VCaP (cell line): ENCODE results near the gene PSPN.

Source experiments
- H3K27ac ChIP-seq: fragments of 450-650 bp; 2 replicates; pipeline ENCODE4 v1.5.1; 2017
- CTCF ChIP-seq: fragments of 450-650 bp; conservative IDR thresholded peaks from 2 replicates; pipeline ENCODE4 v1.5.1; 2017; ENCODE audit warnings: mild to moderate bottlenecking, moderate library complexity

Gene PSPN

GRCh38 chr19:6396305-6396704, 20.6 kb upstream of the PSPN start:
- no peak for TF ChIP-seq CTCF
- no peak overlapping the region for H3K27ac ChIP-seq

GRCh38 chr19:6394831-6395230, 19.1 kb upstream of the PSPN start:
- no peak for TF ChIP-seq CTCF
- no peak overlapping the region for H3K27ac ChIP-seq

- peak overlapping the region; percentile 86 for H3K27ac ChIP-seq
- no peak for TF ChIP-seq CTCF
Observed at GRCh38 chr19:6393983-6394412, 18.3 kb upstream of the PSPN start.

- H3K27ac ChIP-seq, result peak within 1 kb of the TSS; percentile 86
- TF ChIP-seq CTCF, result no peak
Observed at GRCh38 chr19:6393074-6393982, 17.6 kb upstream of the PSPN start, which contains the start of gene GTF2F1. GTF2F1 (minus strand) TSS chr19:6393164; CDS start chr19:6392995, 169 bp downstream.

GRCh38 chr19:6392221-6393073, 16.7 kb upstream of the PSPN start:
- peak overlapping the region; percentile 86 for H3K27ac ChIP-seq
- TF ChIP-seq CTCF, result no peak

GRCh38 chr19:6387372-6387771, 11.6 kb upstream of the PSPN start:
- no peak for TF ChIP-seq CTCF
- H3K27ac ChIP-seq, result no peak overlapping the region

GRCh38 chr19:6384381-6384780, 8.6 kb upstream of the PSPN start:
- H3K27ac ChIP-seq, result no peak overlapping the region
- no peak for TF ChIP-seq CTCF
